Esophagus muscularis mucosa (tissue), 4 donors: ENCODE results near the gene UNC45A.
"Not testable (repeated sequence)": the region's sequence is repeated elsewhere in the genome, so short reads cannot be mapped to it uniquely, and the experiment has no call there.

ENCODE experiments used
- EP300 ChIP-seq: sonication (generic); formaldehyde crosslinking; IDR thresholded peaks from one replicate; pipeline ENCODE4 v1.6.1; 2017; ENCODE audit warnings: antibody characterized with exemption
- POLR2AphosphoS5 ChIP-seq, 2 donors: sonication (generic); formaldehyde crosslinking; IDR thresholded peaks; one replicate each; pipeline ENCODE4 v1.6.1; 2017; ENCODE audit warnings: antibody characterized with exemption in 2 of 2
- TF ChIP-seq, protein P1 (sequence below), 3 experiments: fragments of 200-600 bp in 2 of 3; fragments of 450-650 bp in 1 of 3; sonication (generic) in 2 of 3; IDR thresholded peaks; one replicate each; pipeline ENCODE4 v1.5.1; 2017 to 2019; ENCODE audit warnings: antibody characterized with exemption in 3 of 3, mild to moderate bottlenecking in 2 of 3, moderate library complexity in 1 of 3

DNA sequence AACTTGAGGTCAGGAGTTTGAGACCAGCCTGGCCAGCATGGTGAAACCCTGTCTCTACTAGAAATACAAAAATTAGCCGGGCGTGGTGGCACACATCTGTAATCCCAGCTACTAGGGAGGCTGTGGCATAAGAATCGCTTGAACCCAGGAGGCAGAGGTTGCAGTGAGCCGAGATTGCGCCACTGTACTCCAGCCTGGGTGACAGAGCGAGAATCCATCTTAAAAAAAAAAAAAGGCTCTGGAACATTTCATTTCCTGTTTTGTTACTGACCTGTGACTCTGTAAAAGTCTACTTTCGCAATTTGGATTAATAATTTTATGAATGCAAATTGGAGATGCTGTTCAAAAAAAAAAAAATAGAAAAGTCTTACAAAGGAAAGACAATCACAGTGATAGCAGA lies 7.0 kb upstream of the UNC45A start:
- not testable (repeated sequence) for TF ChIP-seq EP300; POLR2AphosphoS5 (IDR thresholded peaks at IDR 0.05)
- TF ChIP-seq, protein P1, sequence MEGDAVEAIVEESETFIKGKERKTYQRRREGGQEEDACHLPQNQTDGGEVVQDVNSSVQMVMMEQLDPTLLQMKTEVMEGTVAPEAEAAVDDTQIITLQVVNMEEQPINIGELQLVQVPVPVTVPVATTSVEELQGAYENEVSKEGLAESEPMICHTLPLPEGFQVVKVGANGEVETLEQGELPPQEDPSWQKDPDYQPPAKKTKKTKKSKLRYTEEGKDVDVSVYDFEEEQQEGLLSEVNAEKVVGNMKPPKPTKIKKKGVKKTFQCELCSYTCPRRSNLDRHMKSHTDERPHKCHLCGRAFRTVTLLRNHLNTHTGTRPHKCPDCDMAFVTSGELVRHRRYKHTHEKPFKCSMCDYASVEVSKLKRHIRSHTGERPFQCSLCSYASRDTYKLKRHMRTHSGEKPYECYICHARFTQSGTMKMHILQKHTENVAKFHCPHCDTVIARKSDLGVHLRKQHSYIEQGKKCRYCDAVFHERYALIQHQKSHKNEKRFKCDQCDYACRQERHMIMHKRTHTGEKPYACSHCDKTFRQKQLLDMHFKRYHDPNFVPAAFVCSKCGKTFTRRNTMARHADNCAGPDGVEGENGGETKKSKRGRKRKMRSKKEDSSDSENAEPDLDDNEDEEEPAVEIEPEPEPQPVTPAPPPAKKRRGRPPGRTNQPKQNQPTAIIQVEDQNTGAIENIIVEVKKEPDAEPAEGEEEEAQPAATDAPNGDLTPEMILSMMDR (IDR thresholded peaks at IDR 0.05) = not testable (repeated sequence)
